GM23338 (cell line): ENCODE results near the gene FSIP1. TPM values are rescaled to one million over a fixed set of nuclear protein-coding genes. Genes with fewer than 3 reads are reported as not detected.

ENCODE experiments used
- ATAC-seq: fragments of 200-7000 bp; cut with Tn5 transposase; 3 replicates; pipeline ENCODE4 v1.9.1; 2020
- DNase-seq: peaks from one replicate; pipeline ENCODE4 v3.0.0-alpha.2; 2015; ENCODE audit warnings: low spot score
- H2AFZ ChIP-seq: fragments of 200-600 bp; sonication (generic); 2 replicates; pipeline ENCODE4 v1.8.0; 2016; ENCODE audit warnings: antibody characterized with exemption, mild to moderate bottlenecking, moderate library complexity
- H3F3A ChIP-seq: fragments of 200-600 bp; sonication (generic); replicated peaks from 2 replicates; pipeline ENCODE4 v1.8.0; 2017; ENCODE audit warnings: antibody characterized with exemption, mixed run types, low read depth
- H3K27ac ChIP-seq: fragments of 200-600 bp; sonication (generic); 2 replicates; pipeline ENCODE4 v1.6.1; 2016; ENCODE audit warnings: low read depth
- H3K27me3 ChIP-seq: fragments of 200-600 bp; sonication (generic); 2 replicates; pipeline ENCODE4 v1.8.0; 2016; ENCODE audit warnings: mild to moderate bottlenecking, mixed run types, moderate library complexity; ENCODE audit not compliant: insufficient read depth
- H3K36me3 ChIP-seq: fragments of 200-600 bp; sonication (generic); 2 replicates; pipeline ENCODE4 v1.8.0; 2016; ENCODE audit warnings: mild to moderate bottlenecking; ENCODE audit not compliant: insufficient read depth
- H3K4me1 ChIP-seq: fragments of 200-600 bp; sonication (generic); 2 replicates; pipeline ENCODE4 v1.8.0; 2016; ENCODE audit warnings: mild to moderate bottlenecking, moderate library complexity; ENCODE audit not compliant: insufficient read depth
- H3K4me2 ChIP-seq: fragments of 200-600 bp; sonication (generic); 2 replicates; pipeline ENCODE4 v1.7.1; 2017; ENCODE audit warnings: mixed run types
- H3K4me3 ChIP-seq: fragments of 200-600 bp; sonication (generic); 2 replicates; pipeline ENCODE4 v1.6.1; 2016; ENCODE audit warnings: mixed run types
- H3K79me2 ChIP-seq: fragments of 200-600 bp; sonication (generic); replicated peaks from 2 replicates; pipeline ENCODE4 v1.8.0; 2017; ENCODE audit warnings: mild to moderate bottlenecking; ENCODE audit not compliant: insufficient read depth
- H3K9me2 ChIP-seq: fragments of 200-600 bp; sonication (generic); 2 replicates; pipeline ENCODE4 v1.8.0; 2017; ENCODE audit not compliant: insufficient read depth
- H4K20me1 ChIP-seq: fragments of 200-600 bp; sonication (generic); replicated peaks from 2 replicates; pipeline ENCODE4 v1.8.0; 2017; ENCODE audit warnings: mild to moderate bottlenecking; ENCODE audit not compliant: insufficient read depth
- H3K27ac Mint-ChIP-seq: 2 replicates; pipeline ENCODE4 v1.8.0; 2020; ENCODE audit warnings: inconsistent platforms, mild to moderate bottlenecking, moderate library complexity, mixed read lengths
- H3K27me3 Mint-ChIP-seq: 3 replicates; pipeline ENCODE4 v1.8.0; 2022; ENCODE audit warnings: low read depth, mild to moderate bottlenecking, moderate library complexity, mixed read lengths, inconsistent platforms; ENCODE audit not compliant: insufficient read depth, poor library complexity
- H3K36me3 Mint-ChIP-seq: 3 replicates; pipeline ENCODE4 v1.8.0; 2021; ENCODE audit warnings: low read depth, mild to moderate bottlenecking, inconsistent platforms, moderate library complexity, mixed read lengths
- H3K4me1 Mint-ChIP-seq: 3 replicates; pipeline ENCODE4 v1.8.0; 2020; ENCODE audit warnings: mild to moderate bottlenecking, inconsistent platforms, mixed read lengths
- H3K4me3 Mint-ChIP-seq: 3 replicates; pipeline ENCODE4 v1.8.0; 2021; ENCODE audit warnings: moderate library complexity, mild to moderate bottlenecking, inconsistent platforms, mixed read lengths
- H3K9me3 Mint-ChIP-seq: 3 replicates; pipeline ENCODE4 v1.8.0; 2020; ENCODE audit warnings: moderate library complexity, mild to moderate bottlenecking, inconsistent platforms, mixed read lengths
- CREB1 ChIP-seq: fragments of 250-450 bp; sonication (Bioruptor Pico); IDR thresholded peaks from 2 replicates; pipeline ENCODE4 v1.5.0; 2020; ENCODE audit warnings: low read depth, mild to moderate bottlenecking, moderate library complexity
- ETS1 ChIP-seq: IDR thresholded peaks from 2 replicates; pipeline ENCODE4 v1.6.1; 2016; ENCODE audit warnings: antibody characterized with exemption
- EZH2 ChIP-seq: fragments of 200-600 bp; sonication (generic); IDR thresholded peaks from one replicate; pipeline ENCODE4 v1.8.0; 2017; ENCODE audit warnings: antibody characterized with exemption, mild to moderate bottlenecking, low read depth; ENCODE audit not compliant: unreplicated experiment
- EZH2phosphoT487 ChIP-seq: fragments of 200-600 bp; sonication (generic); IDR thresholded peaks from one replicate; pipeline ENCODE4 v1.8.1; 2018; ENCODE audit warnings: antibody characterized with exemption; ENCODE audit not compliant: unreplicated experiment
- JUNB ChIP-seq: IDR thresholded peaks from one replicate; pipeline ENCODE4 v1.6.1; 2016; ENCODE audit warnings: antibody characterized with exemption; ENCODE audit not compliant: unreplicated experiment
- NANOG ChIP-seq: IDR thresholded peaks from 2 replicates; pipeline ENCODE4 v1.6.1; 2016; ENCODE audit warnings: antibody characterized with exemption, borderline replicate concordance
- POLR2AphosphoS5 ChIP-seq: IDR thresholded peaks from 2 replicates; pipeline ENCODE4 v1.6.1; 2016; ENCODE audit warnings: antibody characterized with exemption, low read depth
- REST ChIP-seq: IDR thresholded peaks from one replicate; pipeline ENCODE4 v1.6.1; 2018; ENCODE audit warnings: antibody characterized with exemption; ENCODE audit not compliant: unreplicated experiment
- STAT1 ChIP-seq: IDR thresholded peaks from one replicate; pipeline ENCODE4 v1.6.1; 2016; ENCODE audit warnings: antibody characterized with exemption; ENCODE audit not compliant: unreplicated experiment
- ZNF114 ChIP-seq: fragments of 250-450 bp; sonication (Bioruptor Pico); IDR thresholded peaks from 2 replicates; pipeline ENCODE4 v1.5.0; 2020; ENCODE audit warnings: mild to moderate bottlenecking, moderate library complexity
- ZNF331 ChIP-seq: fragments of 250-450 bp; sonication (Bioruptor Pico); IDR thresholded peaks from 2 replicates; pipeline ENCODE4 v1.5.0; 2020; ENCODE audit warnings: low read depth, mild to moderate bottlenecking, moderate library complexity
- ZNF462 ChIP-seq: fragments of 250-450 bp; sonication (Bioruptor Pico); IDR thresholded peaks from 2 replicates; pipeline ENCODE4 v1.5.0; 2020; ENCODE audit warnings: mild to moderate bottlenecking, moderate library complexity
- polyA plus RNA-seq: library from polyadenylated mRNA; unstranded; fragments of >200 nt; fragmentation: Nextera tagmentation; extraction: Ambion mirVana; gene quantifications from 2 replicates; pipeline ENCODE4 v1.2.1, GENCODE V29; 2016
- total RNA-seq: library from RNA; depleted of rRNA; stranded (reverse); fragments of >200 nt; shearing (Covaris generic); gene quantifications from 2 replicates; pipeline ENCODE4 v1.2.3, GENCODE V29; 2014
- TF ChIP-seq, protein P1 (sequence below), 2 experiments: fragments of 200-600 bp in 1 of 2; sonication (generic) in 1 of 2; conservative IDR thresholded peaks; 2 replicates each; pipeline versions ENCODE4 v1.5.1 to v1.6.1; 2016 to 2017; ENCODE audit warnings: antibody characterized with exemption in 2 of 2, low read depth in 2 of 2, mild to moderate bottlenecking in 2 of 2, moderate library complexity in 1 of 2

FSIP1 gene
- total and polyA plus RNA-seq, 2 experiments from 2014 or later: 0.92 to 2.1 TPM

GRCh38 chr15:39793923-39794322, 11.3 kb upstream of the FSIP1 start:
- H3K27me3 Mint-ChIP-seq: peaks cover 11% of the 10 kb centered on the region
- no peak overlapping the region; the same call in 1 of the 2 replicates for H3K27ac Mint-ChIP-seq
- peaks cover 22% of the 10 kb centered on the region for H3K4me1 ChIP-seq
- no peak overlapping the region for H2AFZ ChIP-seq
- ATAC-seq (no peak), DNase-seq (no peak)
- peaks cover 6% of the 10 kb centered on the region; the same call in 1 of the 2 replicates for H3K9me2 ChIP-seq
- H4K20me1 ChIP-seq: peaks cover 5% of the 10 kb centered on the region; the same call in 1 of the 2 replicates
- no peak overlapping the region for H3K4me3 Mint-ChIP-seq
- H3K27ac ChIP-seq: no peak overlapping the region
- H3K4me1 Mint-ChIP-seq: peaks cover 60% of the 10 kb centered on the region
- no peak overlapping the region for H3K4me3 ChIP-seq
- H3K4me2 ChIP-seq: no peak overlapping the region
- H3K36me3 ChIP-seq: 0 out of 2 replicates have a peak, but pooled peaks cover 4% of the 10 kb centered on the region
- peaks cover 12% of the 10 kb centered on the region for H3K36me3 Mint-ChIP-seq
- no peaks in the 10 kb centered on the region for H3K9me3 Mint-ChIP-seq
- H3F3A ChIP-seq: 0 out of 2 replicates have a peak, but pooled peaks cover 9% of the 10 kb centered on the region
- no peaks in the 10 kb centered on the region for H3K79me2 ChIP-seq
- H3K27me3 ChIP-seq: no peaks in the 10 kb centered on the region
- TF ChIP-seq ZNF331 (CRISPR knock-in tag) (no peak), EZH2phosphoT487 (no peak), EZH2 (no peak), NANOG (no peak), STAT1 (no peak), ZNF462 (CRISPR knock-in tag) (no peak), REST (no peak), ZNF114 (no peak), POLR2AphosphoS5 (no peak), ETS1 (no peak), CREB1 (CRISPR knock-in tag) (no peak), JUNB (no peak)
- TF ChIP-seq, protein P1, sequence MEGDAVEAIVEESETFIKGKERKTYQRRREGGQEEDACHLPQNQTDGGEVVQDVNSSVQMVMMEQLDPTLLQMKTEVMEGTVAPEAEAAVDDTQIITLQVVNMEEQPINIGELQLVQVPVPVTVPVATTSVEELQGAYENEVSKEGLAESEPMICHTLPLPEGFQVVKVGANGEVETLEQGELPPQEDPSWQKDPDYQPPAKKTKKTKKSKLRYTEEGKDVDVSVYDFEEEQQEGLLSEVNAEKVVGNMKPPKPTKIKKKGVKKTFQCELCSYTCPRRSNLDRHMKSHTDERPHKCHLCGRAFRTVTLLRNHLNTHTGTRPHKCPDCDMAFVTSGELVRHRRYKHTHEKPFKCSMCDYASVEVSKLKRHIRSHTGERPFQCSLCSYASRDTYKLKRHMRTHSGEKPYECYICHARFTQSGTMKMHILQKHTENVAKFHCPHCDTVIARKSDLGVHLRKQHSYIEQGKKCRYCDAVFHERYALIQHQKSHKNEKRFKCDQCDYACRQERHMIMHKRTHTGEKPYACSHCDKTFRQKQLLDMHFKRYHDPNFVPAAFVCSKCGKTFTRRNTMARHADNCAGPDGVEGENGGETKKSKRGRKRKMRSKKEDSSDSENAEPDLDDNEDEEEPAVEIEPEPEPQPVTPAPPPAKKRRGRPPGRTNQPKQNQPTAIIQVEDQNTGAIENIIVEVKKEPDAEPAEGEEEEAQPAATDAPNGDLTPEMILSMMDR (conservative IDR thresholded peaks at IDR 0.05; ENCODE audit: low read depth in 2 of 2): no peak
